Vagina (tissue), 2 donors: ENCODE data around the gene AP4B1. TPM values are rescaled to one million over a fixed set of nuclear protein-coding genes. Genes with fewer than 3 reads are reported as not detected.

ENCODE experiments used
- DNase-seq, 2 donors: peaks; one replicate each; pipeline ENCODE4 v3.0.0-alpha.2; 2017; ENCODE audit errors: extremely low spot score in 2 of 2
- H3K27ac ChIP-seq: fragments of 200-600 bp; sonication (generic); one replicate; pipeline ENCODE4 v1.5.1; 2019
- H3K27me3 ChIP-seq: fragments of 200-600 bp; sonication (generic); one replicate; pipeline ENCODE4 v1.5.1; 2019
- H3K36me3 ChIP-seq, 2 donors: fragments of 200-600 bp; sonication (generic); one replicate each; pipeline ENCODE4 v1.5.1; 2017 to 2019
- H3K4me1 ChIP-seq: fragments of 200-600 bp; sonication (generic); one replicate; pipeline ENCODE4 v1.5.1; 2019
- H3K4me3 ChIP-seq, 2 donors: fragments of 200-600 bp; sonication (generic); 1 replicate in 1 of 2; 2 replicates in 1 of 2; pipeline ENCODE4 v1.5.1; 2016 to 2019
- H3K9me3 ChIP-seq: fragments of 200-600 bp; sonication (generic); one replicate; pipeline ENCODE4 v1.5.1; 2019
- CTCF ChIP-seq, 3 experiments: fragments of 450-650 bp in 2 of 3; fragments of 200-600 bp in 1 of 3; sonication (generic) in 1 of 3; IDR thresholded peaks; one replicate each; pipeline ENCODE4 v1.5.1; 2017 to 2019; ENCODE audit warnings: antibody characterized with exemption in 3 of 3, mild to moderate bottlenecking in 2 of 3, moderate library complexity in 2 of 3
- POLR2A ChIP-seq, 2 donors: fragments of 450-650 bp; IDR thresholded peaks; one replicate each; pipeline ENCODE4 v1.6.1; 2017; ENCODE audit warnings: antibody characterized with exemption in 2 of 2, mild to moderate bottlenecking in 2 of 2, moderate library complexity in 2 of 2
- POLR2AphosphoS5 ChIP-seq, 2 donors: sonication (generic); formaldehyde crosslinking; IDR thresholded peaks; one replicate each; pipeline ENCODE4 v1.9.0; 2017; ENCODE audit warnings: antibody characterized with exemption in 2 of 2, mild to moderate bottlenecking in 2 of 2, low read depth in 1 of 2; ENCODE audit not compliant: insufficient read depth in 1 of 2
- intact Hi-C: fragments of 100-400 bp; cut with DNase I; formaldehyde crosslinking; loops from one replicate; pipeline ENCODE4 v1.15.1; 2023
- total RNA-seq: library from RNA; depleted of rRNA; stranded (reverse); fragments of >200 nt; gene quantifications from one replicate; pipeline ENCODE4 v1.2.3, GENCODE V29; 2016

AP4B1 gene
- total RNA-seq, 1 donor from 2014 or later: 6.9 TPM

GRCh38 chr1:113947388-113948107 lies 42.9 kb upstream of the AP4B1 start:
- intact Hi-C loops: no loop called here
- Histone ChIP-seq H3K36me3 (no peaks in the 10 kb centered on the region), H3K9me3 (no peaks in the 10 kb centered on the region), H3K4me1 (peaks cover 50% of the 10 kb centered on the region), H3K27me3 (no peaks in the 10 kb centered on the region), H3K4me3 (no peak overlapping the region), H3K27ac (peak overlapping the region; percentile 30)
- no peak for DNase-seq
- TF ChIP-seq POLR2AphosphoS5 (IDR thresholded peaks at IDR 0.05; ENCODE audit: insufficient read depth in 1 of 2, low read depth in 1 of 2) (no peak), POLR2A (IDR thresholded peaks at IDR 0.05) (no peak), CTCF (IDR thresholded peaks at IDR 0.05) (no peak)

GRCh38 chr1:113946678-113947387 lies 42.2 kb upstream of the AP4B1 start:
- no peak overlapping the region for H3K4me3 ChIP-seq
- H3K27ac ChIP-seq: peak overlapping the region; percentile 30
- DNase-seq: no peak
- intact Hi-C loops: no loop called here
- H3K4me1 ChIP-seq: peaks cover 50% of the 10 kb centered on the region
- H3K27me3 ChIP-seq: no peaks in the 10 kb centered on the region
- no peaks in the 10 kb centered on the region for H3K9me3 ChIP-seq
- TF ChIP-seq CTCF (IDR thresholded peaks at IDR 0.05) (no peak), POLR2A (IDR thresholded peaks at IDR 0.05) (no peak), POLR2AphosphoS5 (IDR thresholded peaks at IDR 0.05; ENCODE audit: insufficient read depth in 1 of 2, low read depth in 1 of 2) (no peak)
- H3K36me3 ChIP-seq: peaks cover 0 to 3% of the 10 kb centered on the region in 2 donors

- TF ChIP-seq POLR2A (IDR thresholded peaks at IDR 0.05) (no peak), CTCF (IDR thresholded peaks at IDR 0.05) (no peak), POLR2AphosphoS5 (IDR thresholded peaks at IDR 0.05; ENCODE audit: insufficient read depth in 1 of 2, low read depth in 1 of 2) (no peak)
- H3K4me1 ChIP-seq: peaks cover 53% of the 10 kb centered on the region
- H3K9me3 ChIP-seq: no peaks in the 10 kb centered on the region
- no peak overlapping the region for H3K4me3 ChIP-seq
- H3K27me3 ChIP-seq: no peaks in the 10 kb centered on the region
- H3K27ac ChIP-seq: no peak overlapping the region
- intact Hi-C loops: no loop called here
- DNase-seq: no peak
- peaks cover 0 to 10% of the 10 kb centered on the region in 2 donors for H3K36me3 ChIP-seq
Measured at GRCh38 chr1:113946112-113946511, 41.5 kb upstream of the AP4B1 start.

GRCh38 chr1:113945329-113945728 lies 40.7 kb upstream of the AP4B1 start:
- intact Hi-C loops: no loop called here
- no peak for DNase-seq
- Histone ChIP-seq H3K27me3 (no peaks in the 10 kb centered on the region), H3K9me3 (no peaks in the 10 kb centered on the region), H3K27ac (no peak overlapping the region), H3K36me3 (peaks cover 0 to 16% of the 10 kb centered on the region in 2 donors), H3K4me1 (peaks cover 61% of the 10 kb centered on the region), H3K4me3 (no peak overlapping the region)
- TF ChIP-seq CTCF (IDR thresholded peaks at IDR 0.05) (no peak), POLR2AphosphoS5 (IDR thresholded peaks at IDR 0.05; ENCODE audit: insufficient read depth in 1 of 2, low read depth in 1 of 2) (no peak), POLR2A (IDR thresholded peaks at IDR 0.05) (no peak)
